ENCODE data around the gene HOXA6.

HOXA6 gene

GRCh38 chr7:27160546-27161213, 13.1 kb upstream of the HOXA6 start:
- peak; percentile 69 for DNase-seq

GRCh38 chr7:27160145-27160545, 12.6 kb upstream of the HOXA6 start:
- DNase-seq: no peak

GRCh38 chr7:27159266-27160144, 11.9 kb upstream of the HOXA6 start:
- no peak for DNase-seq

- DNase-seq: no peak
These were observed 11.1 kb upstream of the HOXA6 start for GRCh38 chr7:27158436-27159265.

- no peak for DNase-seq
These were observed 10.3 kb upstream of the HOXA6 start for GRCh38 chr7:27157702-27158431.

GRCh38 chr7:27156916-27157701, 9.5 kb upstream of the HOXA6 start:
- DNase-seq: no peak

GRCh38 chr7:27156508-27156898, 8.9 kb upstream of the HOXA6 start, which contains the start of gene HOXA7:
Gene HOXA7 (minus strand): TSS chr7:27156675. CDS start chr7:27156545, 130 bp downstream.
- DNase-seq: peak; percentile 72

GRCh38 chr7:27155816-27156507, 8.4 kb upstream of the HOXA6 start:
- no peak for DNase-seq

GRCh38 chr7:27154901-27155815, 7.6 kb upstream of the HOXA6 start:
- DNase-seq: no peak

- DNase-seq: no peak
These were observed 6.8 kb upstream of the HOXA6 start for GRCh38 chr7:27154369-27154768.

- DNase-seq: no peak
These were observed 6.0 kb upstream of the HOXA6 start for GRCh38 chr7:27153526-27153925.

- DNase-seq: no peak
These were observed 5.4 kb upstream of the HOXA6 start for GRCh38 chr7:27152816-27153442.

- no peak for DNase-seq
These were observed 4.6 kb upstream of the HOXA6 start, which contains the start of gene HOXA3 for GRCh38 chr7:27151931-27152815. Gene HOXA3 (minus strand): TSS chr7:27152583. CDS start chr7:27110640, 41,943 bp downstream.

- no peak for DNase-seq
These were observed 3.9 kb upstream of the HOXA6 start for GRCh38 chr7:27151341-27151930.

GRCh38 chr7:27150568-27151340, 3.2 kb upstream of the HOXA6 start:
- peak; percentile 66 for DNase-seq

- DNase-seq: no peak
These were observed 2.4 kb upstream of the HOXA6 start for GRCh38 chr7:27149842-27150567.

Data from NCI-H226 (cell line).